ENCODE data around the gene VWA2. TPM values are rescaled to one million over a fixed set of nuclear protein-coding genes. Genes with fewer than 3 reads are reported as not detected.

Gene VWA2
- total RNA-seq, 1 donor from 2014 or later = not detected

GRCh38 chr10:114220281-114220680 lies 18.8 kb upstream of the VWA2 start:
- Mint-ChIP-seq H3K4me1 (no peaks in the 10 kb centered on the region), H3K27ac (no peak overlapping the region), H3K4me3 (no peak overlapping the region), H3K36me3 (ENCODE audit: low read depth) (no peaks in the 10 kb centered on the region), H3K27me3 (peaks cover 12% of the 10 kb centered on the region), H3K9me3 (no peaks in the 10 kb centered on the region)
- TF ChIP-seq, protein P1, sequence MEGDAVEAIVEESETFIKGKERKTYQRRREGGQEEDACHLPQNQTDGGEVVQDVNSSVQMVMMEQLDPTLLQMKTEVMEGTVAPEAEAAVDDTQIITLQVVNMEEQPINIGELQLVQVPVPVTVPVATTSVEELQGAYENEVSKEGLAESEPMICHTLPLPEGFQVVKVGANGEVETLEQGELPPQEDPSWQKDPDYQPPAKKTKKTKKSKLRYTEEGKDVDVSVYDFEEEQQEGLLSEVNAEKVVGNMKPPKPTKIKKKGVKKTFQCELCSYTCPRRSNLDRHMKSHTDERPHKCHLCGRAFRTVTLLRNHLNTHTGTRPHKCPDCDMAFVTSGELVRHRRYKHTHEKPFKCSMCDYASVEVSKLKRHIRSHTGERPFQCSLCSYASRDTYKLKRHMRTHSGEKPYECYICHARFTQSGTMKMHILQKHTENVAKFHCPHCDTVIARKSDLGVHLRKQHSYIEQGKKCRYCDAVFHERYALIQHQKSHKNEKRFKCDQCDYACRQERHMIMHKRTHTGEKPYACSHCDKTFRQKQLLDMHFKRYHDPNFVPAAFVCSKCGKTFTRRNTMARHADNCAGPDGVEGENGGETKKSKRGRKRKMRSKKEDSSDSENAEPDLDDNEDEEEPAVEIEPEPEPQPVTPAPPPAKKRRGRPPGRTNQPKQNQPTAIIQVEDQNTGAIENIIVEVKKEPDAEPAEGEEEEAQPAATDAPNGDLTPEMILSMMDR (IDR thresholded peaks at IDR 0.05) = no peak
- DNase-seq (no peak), ATAC-seq (ENCODE audit: low read depth) (no peak)
- ChIA-PET POLR2A (no interaction called here), CTCF (no interaction called here)
- intact Hi-C loops (cut with micrococcal nuclease) = no loop called here

GRCh38 chr10:114221235-114221634 lies 17.8 kb upstream of the VWA2 start:
- ATAC-seq (ENCODE audit: low read depth) = no peak
- Mint-ChIP-seq H3K27me3 (peaks cover 14% of the 10 kb centered on the region), H3K4me1 (no peaks in the 10 kb centered on the region), H3K36me3 (ENCODE audit: low read depth) (no peaks in the 10 kb centered on the region), H3K4me3 (no peak overlapping the region), H3K27ac (no peak overlapping the region), H3K9me3 (no peaks in the 10 kb centered on the region)
- POLR2A ChIA-PET = no interaction called here
- intact Hi-C loops (cut with micrococcal nuclease) = no loop called here
- CTCF ChIA-PET = no interaction called here
- DNase-seq = no peak
- TF ChIP-seq, protein P1 (IDR thresholded peaks at IDR 0.05) = no peak

DNA sequence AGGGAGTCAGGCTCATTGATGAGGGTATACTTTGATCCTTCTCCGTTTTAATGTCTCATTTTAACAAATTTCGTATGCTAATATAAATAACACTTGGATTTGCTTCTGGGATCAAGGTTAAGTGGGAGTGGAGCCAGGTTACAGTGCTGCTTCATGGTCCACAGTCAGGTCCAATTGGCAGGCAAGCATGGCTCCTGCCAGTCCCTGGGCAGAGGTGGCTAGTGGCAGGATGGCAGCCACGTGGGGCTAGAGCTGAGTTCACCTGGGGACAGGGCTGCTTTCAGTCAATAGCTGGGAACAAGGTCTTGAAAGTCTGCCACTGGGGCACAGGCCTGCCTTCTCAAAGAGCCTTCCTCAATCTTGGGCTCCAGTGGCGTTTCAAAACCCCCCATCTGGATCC lies 16.0 kb upstream of the VWA2 start:
- POLR2A ChIA-PET = no interaction called here
- Mint-ChIP-seq H3K9me3 (no peaks in the 10 kb centered on the region), H3K27me3 (peaks cover 17% of the 10 kb centered on the region), H3K4me1 (no peaks in the 10 kb centered on the region), H3K27ac (no peak overlapping the region), H3K36me3 (ENCODE audit: low read depth) (no peaks in the 10 kb centered on the region), H3K4me3 (no peak overlapping the region)
- intact Hi-C loops (cut with micrococcal nuclease) = no loop called here
- TF ChIP-seq, protein P1 (IDR thresholded peaks at IDR 0.05) = no peak
- ATAC-seq (ENCODE audit: low read depth) = no peak
- DNase-seq = no peak
- CTCF ChIA-PET = no interaction called here

DNA sequence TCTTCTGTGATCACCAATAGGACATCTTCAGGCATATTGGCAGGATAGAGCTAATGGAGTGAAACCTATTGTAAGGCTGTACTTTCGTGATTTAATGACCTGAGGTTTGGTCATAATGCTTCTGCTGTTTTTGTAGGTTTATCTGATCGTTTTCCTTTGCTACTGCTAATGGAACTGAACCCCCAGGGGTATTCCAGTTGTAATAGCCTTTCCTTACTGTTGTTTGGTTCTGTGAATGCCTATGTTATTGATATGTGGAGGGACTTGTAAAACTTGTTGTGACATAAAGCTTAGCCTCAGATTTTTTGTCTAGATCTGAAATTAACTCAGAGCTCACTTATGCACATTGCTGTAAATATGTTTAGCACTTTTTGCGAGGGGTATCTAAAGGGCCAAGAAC lies 10.9 kb upstream of the VWA2 start:
- Mint-ChIP-seq H3K36me3 (ENCODE audit: low read depth) (no peaks in the 10 kb centered on the region), H3K9me3 (no peaks in the 10 kb centered on the region), H3K4me1 (no peaks in the 10 kb centered on the region), H3K4me3 (no peak overlapping the region), H3K27me3 (peaks cover 17% of the 10 kb centered on the region), H3K27ac (no peak overlapping the region)
- ChIA-PET POLR2A (no interaction called here), CTCF (no interaction called here)
- intact Hi-C loops (cut with micrococcal nuclease) = no loop called here
- DNase-seq (no peak), ATAC-seq (ENCODE audit: low read depth) (no peak)
- TF ChIP-seq, protein P1 (IDR thresholded peaks at IDR 0.05) = no peak

GRCh38 chr10:114232561-114233176 lies 6.4 kb upstream of the VWA2 start:
- TF ChIP-seq, protein P1 (IDR thresholded peaks at IDR 0.05) = no peak
- Mint-ChIP-seq H3K4me1 (no peaks in the 10 kb centered on the region), H3K36me3 (ENCODE audit: low read depth) (no peaks in the 10 kb centered on the region), H3K4me3 (no peak overlapping the region), H3K27me3 (peaks cover 28% of the 10 kb centered on the region), H3K27ac (no peak overlapping the region), H3K9me3 (no peaks in the 10 kb centered on the region)
- DNase-seq (no peak), ATAC-seq (ENCODE audit: low read depth) (no peak)
- intact Hi-C loops (cut with micrococcal nuclease) = no loop called here
- CTCF ChIA-PET = no interaction called here
- POLR2A ChIA-PET = no interaction called here

Measured in activated B cell treated with CpG ODN at 0.5 μM for 24 hours (primary cell).